NCI-H345 treated with DMSO at 0.1 percent for 48 hours (cell line): Measurements from ENCODE around the gene COMTD1.
"Not testable (repeated sequence)": the region's sequence is repeated elsewhere in the genome, so short reads cannot be mapped to it uniquely, and the experiment has no call there.

Experiments used
- DNase-seq: peaks from one replicate; lab custom pipeline; 2025; ENCODE audit not compliant: unreplicated experiment; lab: John Stamatoyannopoulos, UW

COMTD1 gene

GRCh38 chr10:75195035-75195763 lies 40.6 kb downstream of the COMTD1 start:
- DNase-seq = no peak

- not testable (repeated sequence) for DNase-seq
These were observed 41.1 kb downstream of the COMTD1 start for GRCh38 chr10:75194625-75195024.

GRCh38 chr10:75191821-75192568 lies 43.8 kb downstream of the COMTD1 start:
- DNase-seq = no peak

- DNase-seq = no peak
These were observed 46.3 kb downstream of the COMTD1 start for GRCh38 chr10:75189266-75190096.

GRCh38 chr10:75188522-75188921 lies 47.2 kb downstream of the COMTD1 start:
- not testable (repeated sequence) for DNase-seq

- DNase-seq = no peak
These were observed 47.8 kb downstream of the COMTD1 start for GRCh38 chr10:75187961-75188426.

GRCh38 chr10:75186310-75186709 lies 49.4 kb downstream of the COMTD1 start:
- no peak for DNase-seq
